Posterior cingulate gyrus (tissue), 11 donors: Measurements from ENCODE around the gene KCNE4.
"Not testable (repeated sequence)": the region's sequence is repeated elsewhere in the genome, so short reads cannot be mapped to it uniquely, and the experiment has no call there.

Source experiments
- DNase-seq, 10 donors: peaks; one replicate each; pipeline versions ENCODE4 v3.0.0 to v3.0.0-alpha.2; 2020 to 2021; ENCODE audit warnings: mixed read lengths in 3 of 10
- intact Hi-C: fragments of 100-400 bp; cut with DNase I; formaldehyde crosslinking; loops from one replicate; pipeline ENCODE4 v1.15.1; 2023

KCNE4 gene

DNA sequence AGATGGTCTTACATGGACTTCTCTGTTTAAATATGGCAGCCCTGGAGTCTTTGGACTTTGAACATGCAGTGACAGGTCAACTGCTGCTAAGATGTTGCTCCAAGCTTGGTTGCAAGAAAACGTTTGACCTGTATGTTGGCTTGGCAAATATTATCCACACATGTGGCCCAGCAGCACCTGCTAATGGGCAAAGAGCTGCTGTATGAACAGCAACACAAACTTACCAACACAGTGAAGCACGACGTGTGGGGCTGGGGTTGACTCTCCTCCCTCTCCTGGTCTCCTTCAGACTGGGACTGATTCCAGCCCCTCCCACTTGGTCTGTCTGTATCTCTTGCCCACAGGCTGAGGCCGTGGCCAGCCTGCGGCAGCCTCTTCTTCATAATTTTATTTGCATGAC, 3.8 kb downstream of the KCNE4 start:
- no peak for DNase-seq
- intact Hi-C loops = no loop called here

DNA sequence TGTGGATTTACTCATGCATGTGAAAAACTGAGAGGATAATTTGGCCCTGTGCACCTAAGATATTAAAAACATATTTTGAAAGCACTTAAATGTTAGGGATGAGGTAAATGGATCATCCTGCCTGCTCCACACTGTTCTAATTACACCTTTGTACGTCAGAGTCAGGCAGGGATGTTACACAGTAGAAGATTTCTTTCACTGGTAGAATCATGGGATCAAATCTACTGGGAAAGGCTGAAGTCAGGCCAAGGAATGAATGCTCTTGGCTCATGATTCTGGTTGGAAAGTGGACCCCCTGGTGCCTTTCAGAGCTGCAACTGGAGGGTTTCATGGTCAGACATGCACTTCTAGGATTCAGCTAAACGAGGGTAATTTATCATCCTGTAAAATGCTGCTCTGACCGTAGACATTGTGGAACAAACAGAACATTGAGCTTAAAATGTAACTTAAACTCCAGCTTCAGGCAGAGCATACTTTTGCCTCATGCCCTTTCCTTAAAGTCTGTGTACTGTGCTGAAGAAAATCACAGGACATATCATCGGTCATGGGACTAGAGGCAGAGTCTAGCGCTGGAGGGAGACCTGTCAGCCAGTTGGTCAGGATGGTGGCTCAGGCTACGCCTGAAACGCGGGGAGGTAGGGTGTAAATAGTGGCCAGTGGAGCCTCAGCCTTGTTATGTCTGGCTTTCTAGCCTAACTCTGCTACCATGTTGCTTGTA, 4.9 kb downstream of the KCNE4 start:
- intact Hi-C loops = no loop called here
- DNase-seq = no peak

DNA sequence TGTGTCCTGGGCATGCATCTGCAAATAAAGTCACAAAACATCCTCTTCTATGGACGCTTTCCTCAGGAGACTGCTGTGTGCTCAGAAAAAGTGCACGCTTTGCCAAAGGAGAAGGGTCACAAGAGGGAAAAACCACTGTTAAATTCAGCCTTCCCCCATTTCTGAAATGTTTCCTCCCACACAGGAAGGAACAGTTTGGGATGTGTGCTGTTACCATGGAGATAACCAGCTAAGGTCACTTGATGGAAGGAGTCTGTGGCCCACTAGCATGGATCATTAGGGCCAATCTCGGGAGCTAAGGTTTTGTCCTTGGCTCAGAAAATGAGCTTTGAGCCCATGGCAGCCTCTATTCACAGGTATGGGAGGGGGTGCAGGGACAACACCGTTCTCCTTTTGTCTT, 5.6 kb downstream of the KCNE4 start:
- no peak for DNase-seq
- intact Hi-C loops = no loop called here

DNA sequence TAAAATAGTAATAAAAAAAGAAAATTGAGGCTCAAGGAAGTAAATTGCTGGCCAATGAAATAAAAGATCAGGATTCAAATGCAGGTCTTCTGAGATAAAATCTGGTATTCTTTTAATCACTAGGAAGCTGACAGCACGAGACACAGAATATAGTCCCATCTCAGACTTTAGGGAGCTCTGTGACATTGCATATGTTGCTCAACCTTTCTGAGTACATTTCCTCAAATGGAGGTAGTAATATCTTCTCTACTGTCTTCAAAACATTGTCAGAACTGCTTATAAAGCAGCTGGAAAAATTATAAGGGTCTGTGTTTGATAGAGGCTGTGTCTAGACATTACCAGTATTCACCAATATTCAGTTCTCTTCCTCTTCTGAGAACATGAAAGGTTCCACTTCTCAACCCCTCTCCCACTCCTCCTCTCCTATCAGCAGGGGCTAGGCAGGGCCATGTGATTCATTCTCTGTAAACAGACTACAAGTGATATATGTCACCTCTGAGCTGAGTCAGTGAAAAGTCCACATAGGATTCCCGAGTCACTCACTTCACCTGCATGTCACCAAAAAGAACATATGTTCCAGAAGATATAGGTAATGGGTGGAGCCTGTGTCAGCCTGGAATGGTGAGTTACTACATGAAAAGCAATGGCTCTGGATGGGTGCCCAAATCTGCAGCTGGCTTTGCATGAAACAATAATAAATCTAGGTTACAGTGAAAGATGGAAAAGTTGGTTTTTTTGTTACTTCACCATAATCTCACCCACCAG, 7.1 kb downstream of the KCNE4 start:
- intact Hi-C loops = no loop called here
- DNase-seq = no peak

DNA sequence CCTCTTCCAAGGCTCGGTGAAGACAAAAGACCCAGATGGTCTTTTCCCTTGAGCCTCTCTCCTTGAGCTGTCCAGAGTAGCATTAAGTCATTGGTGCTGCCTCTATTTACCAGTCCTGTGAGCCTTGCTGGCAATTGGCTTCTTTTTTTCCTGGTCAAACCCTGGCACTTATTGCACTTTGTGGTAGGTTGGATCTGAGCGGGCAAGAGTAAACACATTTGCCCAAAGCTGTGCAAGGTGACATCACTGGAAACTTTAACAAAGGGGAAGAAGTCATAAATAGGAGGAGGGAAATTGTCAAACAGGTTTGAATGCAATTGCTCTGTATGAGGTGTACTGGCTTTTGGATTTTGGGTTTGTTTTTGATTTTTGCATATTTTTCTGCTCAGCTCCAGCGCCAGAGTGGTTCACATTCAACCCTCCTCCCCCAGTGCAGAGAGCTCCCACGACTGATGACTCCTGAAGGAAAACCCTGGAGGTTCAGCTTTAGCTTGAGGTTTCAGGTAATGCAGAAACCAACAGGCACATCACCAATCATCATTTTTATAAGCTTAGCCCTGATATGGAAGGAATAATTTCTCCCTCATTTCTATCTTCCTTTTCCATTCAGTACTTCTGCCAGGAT, 8.3 kb downstream of the KCNE4 start:
- intact Hi-C loops = no loop called here
- DNase-seq = no peak

DNA sequence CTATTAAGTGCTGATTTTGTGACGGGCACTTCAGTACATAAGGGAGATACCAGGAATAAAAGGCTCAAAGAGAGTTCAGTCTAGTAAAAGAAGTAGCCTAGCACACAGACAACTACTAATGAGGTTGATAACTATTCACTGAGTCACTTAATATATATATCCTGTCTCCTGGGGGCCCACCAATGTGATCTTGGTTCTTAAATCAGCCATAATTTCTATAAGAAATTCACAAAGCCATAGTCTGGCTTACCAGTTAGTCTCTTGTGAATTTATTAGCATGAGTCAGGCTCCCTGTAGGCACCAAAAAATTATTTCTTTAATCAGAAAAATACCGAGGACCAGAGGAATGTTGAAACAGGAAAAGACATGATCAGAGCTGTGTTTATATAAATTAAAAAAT, 10.4 kb downstream of the KCNE4 start:
- DNase-seq = no peak
- intact Hi-C loops = no loop called here

DNA sequence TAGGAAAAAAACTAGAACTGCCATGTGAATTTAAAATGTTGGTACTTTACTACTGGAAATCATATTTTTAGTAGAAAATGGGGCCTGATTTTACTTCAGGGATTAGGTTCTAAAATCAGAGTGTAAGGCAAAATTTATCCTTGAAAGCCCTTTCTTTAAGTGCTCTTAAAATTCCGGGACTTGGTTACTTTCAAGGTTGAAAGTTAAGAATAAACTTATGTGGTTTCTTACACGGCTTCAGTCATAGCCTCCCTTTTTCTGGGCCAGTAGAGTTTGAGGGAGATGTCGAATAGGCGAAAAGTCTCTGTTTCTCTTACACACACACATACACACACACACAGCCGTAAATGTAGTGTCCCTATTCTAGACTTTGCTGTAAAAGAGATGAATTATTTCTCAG, 13.1 kb downstream of the KCNE4 start:
- no peak for DNase-seq
- intact Hi-C loops = no loop called here

DNA sequence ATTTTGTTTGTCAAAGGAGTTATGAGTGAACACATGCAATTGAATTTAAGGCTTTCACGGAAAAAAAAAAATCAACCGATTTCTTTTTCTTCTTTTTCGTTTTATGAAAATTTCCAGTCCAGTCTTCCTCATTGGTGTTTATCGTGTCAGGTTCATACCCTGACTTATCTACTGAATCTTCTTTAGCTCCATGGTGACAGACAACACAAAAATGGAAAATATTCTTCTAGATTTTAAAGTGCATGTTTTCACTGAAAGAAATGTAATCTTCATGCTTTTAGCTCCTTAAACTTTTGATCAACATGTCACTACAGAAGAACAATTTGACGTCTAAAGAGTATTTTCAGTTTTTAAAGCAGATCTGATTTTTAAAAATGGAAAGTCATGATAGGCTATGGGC, 14.7 kb downstream of the KCNE4 start:
- DNase-seq = no peak
- intact Hi-C loops = no loop called here

DNA sequence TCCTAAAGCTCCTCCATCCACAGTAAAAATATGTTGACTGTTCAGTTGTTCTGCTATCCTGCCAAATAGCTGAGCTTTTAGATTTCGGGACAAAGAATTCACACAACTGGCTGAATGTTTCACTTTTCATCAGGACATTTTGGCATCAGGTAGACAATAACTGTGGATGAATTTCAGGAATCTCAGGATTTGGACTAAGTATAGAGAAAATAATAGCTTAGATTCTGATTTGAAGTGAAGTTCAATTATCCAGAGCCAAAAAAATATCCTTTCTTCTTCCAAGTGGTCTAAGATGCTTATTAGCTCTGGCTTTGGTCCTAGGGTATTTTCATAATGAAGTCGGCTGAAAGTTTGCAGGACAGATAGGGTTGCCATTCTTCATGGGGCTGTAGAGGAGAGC, 16.1 kb downstream of the KCNE4 start:
- intact Hi-C loops = no loop called here
- no peak for DNase-seq

DNA sequence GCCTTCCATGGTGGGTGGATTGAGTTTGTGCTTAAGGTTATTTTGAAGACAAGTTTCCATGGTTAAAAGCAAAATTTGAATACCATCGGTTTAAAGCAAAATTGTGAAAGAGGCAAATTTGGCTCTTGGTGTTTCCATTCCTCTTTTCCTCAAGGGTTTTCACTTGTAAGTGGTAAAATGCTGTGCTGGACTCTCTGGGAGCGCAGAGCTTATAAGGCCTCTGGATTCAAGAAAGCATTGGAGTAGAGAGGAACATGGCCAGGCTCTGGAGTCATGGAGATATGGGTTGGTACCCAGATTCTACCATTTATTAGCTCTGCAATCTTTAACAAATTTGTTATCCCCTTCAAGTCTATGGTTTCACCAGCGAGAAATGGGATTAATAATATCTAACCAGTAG, 17.5 kb downstream of the KCNE4 start:
- intact Hi-C loops = no loop called here
- DNase-seq = no peak

DNA sequence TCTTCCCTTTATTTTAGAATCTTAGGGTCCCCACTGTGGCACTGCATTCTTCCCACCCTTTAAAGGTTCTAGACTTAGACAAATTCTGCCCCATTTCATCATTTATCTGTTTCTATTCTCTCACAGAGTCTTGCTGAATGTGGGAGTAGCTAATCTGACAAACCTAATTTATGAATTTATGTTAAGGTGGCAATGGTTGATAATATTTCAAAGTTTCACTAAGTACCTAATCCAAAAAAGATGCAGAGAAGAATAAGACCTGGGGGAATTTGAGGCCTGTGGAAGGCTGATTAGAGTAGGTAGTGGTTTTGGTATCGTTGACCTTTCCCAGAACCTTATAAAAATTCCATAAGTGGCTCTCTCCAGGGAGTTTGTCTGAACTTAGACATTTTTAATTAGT, 18.0 kb downstream of the KCNE4 start:
- intact Hi-C loops = no loop called here
- no peak for DNase-seq

DNA sequence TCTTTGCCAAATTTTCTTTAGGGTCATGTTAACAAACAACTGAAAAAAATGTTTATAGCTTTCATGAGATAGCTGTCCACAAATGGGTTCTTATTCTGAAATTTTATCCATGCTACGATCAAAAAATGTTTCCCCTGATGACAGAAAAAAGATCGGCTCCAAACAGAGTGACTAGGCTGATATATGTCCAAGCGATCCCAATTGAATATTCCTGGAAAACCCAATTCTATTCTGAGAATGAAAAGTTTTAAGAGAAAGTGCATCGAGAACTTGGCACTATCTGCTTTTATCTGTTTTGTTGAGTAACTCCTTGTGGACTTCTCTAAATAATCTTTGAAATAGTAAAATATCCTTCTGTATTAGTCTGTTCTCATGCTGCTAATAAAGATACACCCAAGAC, 19.1 kb downstream of the KCNE4 start:
- DNase-seq = no peak

DNA sequence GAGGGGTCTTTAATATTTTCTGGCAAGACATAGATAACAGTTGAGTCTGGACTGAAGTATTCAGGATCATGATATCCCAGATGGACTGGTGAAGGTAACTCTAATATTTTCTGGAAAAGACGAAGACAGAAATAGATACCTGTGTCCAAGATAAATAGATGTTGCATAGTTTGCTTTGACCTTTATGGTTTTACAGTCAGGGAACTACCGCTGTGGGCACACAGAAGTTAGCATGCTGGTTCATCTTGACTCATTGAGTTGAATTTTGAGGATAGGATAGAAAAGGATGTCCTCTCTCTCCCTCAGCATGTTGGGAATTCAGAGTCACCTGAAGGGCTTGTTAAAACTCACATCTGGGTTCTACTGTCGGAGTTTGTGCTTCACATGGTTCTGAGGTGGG, 20.8 kb downstream of the KCNE4 start:
- intact Hi-C loops = no loop called here
- no peak for DNase-seq

More for the DNA sequence above, 19.1 kb downstream of the KCNE4 start:
- intact Hi-C loops = no loop called here

DNA sequence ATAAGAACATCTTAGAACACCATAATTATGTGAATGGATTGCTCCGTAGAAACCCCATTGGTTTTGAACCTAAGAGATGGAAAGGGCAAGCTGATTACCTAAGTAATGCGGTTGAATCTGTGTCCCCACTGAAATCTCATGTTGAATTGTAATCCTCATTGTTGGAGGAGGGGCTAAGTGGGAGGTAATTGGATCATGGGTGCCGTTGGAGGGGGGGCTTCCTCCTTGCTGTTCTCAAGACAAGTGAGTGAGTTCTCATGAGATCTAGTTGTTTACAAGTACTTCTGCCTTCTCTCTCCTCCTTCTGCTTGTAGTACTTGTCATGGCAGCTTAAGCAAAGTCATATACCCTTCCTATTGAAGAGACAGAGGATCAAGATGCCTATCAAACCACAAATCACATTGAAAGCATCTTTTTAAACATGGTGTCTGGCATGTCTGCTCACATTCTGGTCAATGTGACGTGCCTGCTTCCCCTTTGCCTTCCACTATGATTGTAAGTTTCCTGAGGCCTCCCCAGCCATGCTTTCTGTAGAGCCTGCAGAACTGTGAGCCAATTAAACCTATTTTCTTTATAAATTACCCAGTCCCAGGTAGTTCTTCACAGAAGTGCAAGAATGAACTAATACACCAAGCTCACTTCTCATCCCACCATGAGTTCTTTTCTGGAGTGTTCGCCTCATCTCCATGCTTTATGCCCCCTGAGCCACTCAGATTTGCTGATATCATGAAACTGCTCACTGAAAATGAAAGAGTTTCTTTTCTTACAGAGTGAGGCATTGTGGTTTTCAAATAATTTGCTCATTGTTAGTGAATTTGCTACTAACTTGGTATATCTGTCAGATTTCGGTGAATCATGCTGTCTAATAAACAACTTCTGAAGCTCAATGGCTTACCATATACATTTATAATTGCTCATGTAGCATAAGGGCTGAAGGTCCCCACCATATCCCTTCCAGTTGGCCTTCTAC, 23.6 kb downstream of the KCNE4 start:
- DNase-seq = no peak
- intact Hi-C loops = no loop called here

DNA sequence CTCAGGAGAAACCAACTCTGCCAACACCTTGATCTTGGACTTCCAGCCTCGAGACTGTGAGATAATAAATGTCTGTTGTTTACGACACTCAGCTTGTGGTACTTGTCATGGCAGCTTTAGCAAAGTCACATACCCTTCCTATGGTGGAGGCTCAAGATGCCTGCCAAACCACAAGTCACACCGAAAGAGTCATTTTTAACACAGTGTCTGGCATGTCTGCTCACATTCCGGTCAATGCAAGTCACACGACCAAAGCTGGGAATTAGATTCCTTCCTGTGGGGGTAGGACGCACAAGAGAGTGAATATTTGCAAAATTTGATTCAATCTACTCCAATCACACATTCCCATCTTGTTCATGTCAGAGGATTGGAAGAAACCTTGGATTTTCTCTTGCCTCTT, 24.6 kb downstream of the KCNE4 start:
- DNase-seq = no peak
- intact Hi-C loops = no loop called here

DNA sequence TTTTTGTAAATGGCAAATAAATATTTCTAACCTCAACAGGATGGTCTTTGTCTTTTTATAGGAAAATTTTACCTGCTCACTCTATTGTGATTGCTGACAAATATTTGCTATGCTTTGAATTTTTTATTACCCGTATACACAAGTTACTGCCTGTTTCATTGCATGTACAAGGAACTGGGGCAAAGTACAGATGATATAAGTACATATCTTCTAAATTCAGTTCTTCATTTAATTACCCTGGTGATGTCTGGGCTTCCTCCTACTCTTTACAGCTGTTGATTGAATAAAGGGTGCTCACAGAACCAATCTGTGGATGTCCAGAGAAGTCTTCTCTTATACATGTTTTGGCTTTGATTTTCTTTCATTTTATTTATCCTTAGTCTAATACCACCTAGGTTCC, 26.5 kb downstream of the KCNE4 start:
- intact Hi-C loops = no loop called here
- no peak for DNase-seq

DNA sequence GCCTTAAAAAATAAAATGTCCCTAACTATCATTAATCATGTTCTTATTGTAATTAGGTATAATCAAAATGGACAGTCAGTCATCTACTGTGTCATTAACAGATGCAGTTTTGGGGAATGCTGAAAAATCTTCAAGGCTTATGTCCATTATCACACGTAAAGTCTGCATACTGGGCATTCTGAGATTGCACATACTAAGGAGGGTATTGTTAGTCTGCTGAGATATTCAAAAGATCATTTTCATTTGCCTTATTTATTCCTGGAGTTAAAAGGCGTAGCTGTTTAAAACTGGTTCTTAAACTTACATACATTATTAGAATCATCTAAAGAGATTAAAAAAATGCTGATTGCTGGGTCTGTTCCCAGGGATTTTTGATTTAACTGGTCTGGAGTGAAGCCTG, 27.4 kb downstream of the KCNE4 start:
- intact Hi-C loops = no loop called here

DNA sequence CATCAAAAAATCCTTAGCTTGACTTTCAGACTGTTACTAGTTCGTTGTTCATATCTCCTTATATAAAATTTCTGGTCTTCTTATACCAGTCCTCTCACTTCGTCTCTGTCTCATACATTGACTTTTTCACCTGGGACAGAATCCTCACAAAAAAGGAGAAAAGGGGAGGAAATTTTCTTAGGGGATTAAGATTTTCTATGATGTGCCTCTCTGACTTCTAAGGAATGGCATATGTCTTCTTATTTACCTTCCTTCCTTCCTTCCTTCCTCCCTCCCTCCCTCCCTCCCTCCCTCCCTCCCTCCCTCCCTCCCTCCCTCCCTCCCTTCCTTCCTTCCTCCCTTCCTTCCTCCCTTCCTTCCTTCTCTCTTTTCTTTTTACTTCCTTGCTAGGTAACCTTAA, 27.9 kb downstream of the KCNE4 start:
- intact Hi-C loops = no loop called here
- no peak for DNase-seq

More for the DNA sequence above, 27.4 kb downstream of the KCNE4 start:
- DNase-seq = no peak

DNA sequence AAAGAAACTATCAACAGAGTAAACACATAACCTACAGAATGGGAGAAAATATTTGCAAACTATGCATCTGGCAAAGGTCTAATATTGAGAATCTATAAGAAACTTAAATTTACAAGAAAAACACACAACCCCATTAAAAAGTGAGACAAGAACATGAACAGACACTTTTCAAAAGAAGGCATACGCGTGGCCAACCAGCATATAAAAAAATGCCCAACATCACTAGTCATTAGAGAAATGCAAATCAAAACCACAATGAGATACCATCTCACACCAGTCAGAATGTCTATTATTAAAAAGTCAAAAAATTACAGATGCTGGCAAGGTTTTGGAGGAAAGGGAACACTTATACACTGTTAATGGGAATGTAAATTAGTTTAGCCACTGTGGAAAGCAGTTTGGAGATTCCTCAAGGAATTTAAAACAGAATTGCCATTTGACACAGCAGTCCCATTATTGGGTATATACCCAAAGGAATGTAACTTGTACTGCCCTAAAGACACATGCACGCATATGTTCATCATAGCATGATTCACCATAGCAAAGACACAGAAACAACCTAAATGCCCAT, 28.9 kb downstream of the KCNE4 start:
- DNase-seq, intact Hi-C loops: not testable (repeated sequence)

DNA sequence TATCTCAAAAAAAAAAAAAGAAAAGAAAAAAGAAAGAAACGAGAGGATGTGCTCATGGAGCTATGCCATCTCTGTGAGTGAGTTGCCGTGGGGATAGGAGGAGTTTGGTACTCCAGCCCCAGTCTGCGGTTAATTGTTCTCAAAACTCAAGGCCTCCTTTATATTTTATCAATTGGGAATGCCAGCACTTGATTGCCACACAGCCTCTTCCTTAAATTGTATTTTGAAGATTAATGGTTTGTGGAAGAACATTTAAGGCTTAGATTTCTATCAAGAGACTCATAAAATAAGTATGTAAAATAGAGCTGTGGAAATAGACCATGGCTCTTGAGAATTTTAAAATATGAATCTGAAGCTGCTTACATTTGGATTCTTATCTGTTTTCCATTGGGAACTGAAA, 29.8 kb downstream of the KCNE4 start:
- no peak for DNase-seq
- intact Hi-C loops = no loop called here
